ENCODE data around the gene TMEM101.
"Not testable (repeated sequence)": the region's sequence is repeated elsewhere in the genome, so short reads cannot be mapped to it uniquely, and the experiment has no call there.

Gene TMEM101

DNA sequence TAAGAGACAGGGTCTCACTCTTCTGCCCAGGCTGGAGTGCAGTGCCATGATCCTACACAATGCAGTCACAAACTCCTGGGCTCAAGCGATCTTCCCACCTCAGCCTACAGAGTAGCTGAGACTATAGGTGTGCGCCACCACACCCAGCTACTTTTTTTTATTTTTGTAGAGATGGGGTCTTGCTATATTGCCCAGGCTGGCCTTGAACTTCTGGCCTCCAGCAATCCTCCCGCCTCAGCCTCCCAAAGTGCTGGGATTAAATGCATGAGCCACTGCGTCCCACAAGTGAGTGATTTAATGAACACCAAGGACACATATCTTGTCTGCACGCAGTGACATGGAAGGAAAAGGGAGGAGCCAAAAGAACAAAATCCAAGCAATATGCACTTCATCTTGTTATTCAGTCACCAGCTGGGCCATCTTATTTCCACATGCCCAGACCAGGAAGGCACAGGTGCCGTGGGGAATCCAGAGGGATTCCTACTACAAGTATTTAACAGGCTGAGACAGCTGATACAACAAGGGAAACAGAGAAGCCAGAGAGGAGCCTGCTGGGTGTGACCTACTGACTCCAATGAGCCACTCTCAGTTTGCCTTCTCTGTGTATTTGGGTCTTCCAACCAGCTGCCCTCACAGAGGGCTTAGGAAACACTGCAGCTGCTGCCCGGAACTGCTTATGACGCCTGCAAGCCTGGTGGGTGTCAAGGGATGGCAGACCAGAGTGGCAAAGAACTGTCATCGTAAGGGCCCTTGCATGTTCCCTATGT is 34.7 kb upstream of the TMEM101 start:
- TF ChIP-seq, protein P1, sequence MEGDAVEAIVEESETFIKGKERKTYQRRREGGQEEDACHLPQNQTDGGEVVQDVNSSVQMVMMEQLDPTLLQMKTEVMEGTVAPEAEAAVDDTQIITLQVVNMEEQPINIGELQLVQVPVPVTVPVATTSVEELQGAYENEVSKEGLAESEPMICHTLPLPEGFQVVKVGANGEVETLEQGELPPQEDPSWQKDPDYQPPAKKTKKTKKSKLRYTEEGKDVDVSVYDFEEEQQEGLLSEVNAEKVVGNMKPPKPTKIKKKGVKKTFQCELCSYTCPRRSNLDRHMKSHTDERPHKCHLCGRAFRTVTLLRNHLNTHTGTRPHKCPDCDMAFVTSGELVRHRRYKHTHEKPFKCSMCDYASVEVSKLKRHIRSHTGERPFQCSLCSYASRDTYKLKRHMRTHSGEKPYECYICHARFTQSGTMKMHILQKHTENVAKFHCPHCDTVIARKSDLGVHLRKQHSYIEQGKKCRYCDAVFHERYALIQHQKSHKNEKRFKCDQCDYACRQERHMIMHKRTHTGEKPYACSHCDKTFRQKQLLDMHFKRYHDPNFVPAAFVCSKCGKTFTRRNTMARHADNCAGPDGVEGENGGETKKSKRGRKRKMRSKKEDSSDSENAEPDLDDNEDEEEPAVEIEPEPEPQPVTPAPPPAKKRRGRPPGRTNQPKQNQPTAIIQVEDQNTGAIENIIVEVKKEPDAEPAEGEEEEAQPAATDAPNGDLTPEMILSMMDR (IDR thresholded peaks at IDR 0.05; ENCODE audit: insufficient read depth, low read depth, low read length, missing control alignments), result no peak
- no peak for DNase-seq (ENCODE audit: low read depth)
- H3K4me3 ChIP-seq (ENCODE audit: low read depth, low read length), result no peak overlapping the region

DNA sequence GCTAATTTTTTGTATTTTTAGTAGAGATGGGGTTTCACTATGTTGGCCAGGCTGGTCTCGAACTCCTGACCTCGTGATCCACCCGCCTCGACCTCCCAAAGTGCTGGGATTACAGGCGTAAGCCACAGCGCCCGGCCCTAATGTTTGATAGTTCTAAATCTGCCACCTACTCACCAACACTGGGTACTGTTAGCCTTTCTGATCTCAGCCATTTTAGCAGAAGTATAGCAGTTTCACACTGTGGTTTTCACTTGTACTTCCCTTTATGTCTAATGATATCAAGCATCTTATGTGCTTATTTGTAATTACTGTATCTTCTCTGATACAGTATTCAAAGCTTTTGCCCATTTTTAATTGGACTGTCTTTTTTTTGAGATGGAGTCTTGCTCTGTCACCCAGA is 32.1 kb upstream of the TMEM101 start:
- H3K4me3 ChIP-seq (ENCODE audit: low read depth, low read length); DNase-seq (ENCODE audit: low read depth): not testable (repeated sequence)

DNA sequence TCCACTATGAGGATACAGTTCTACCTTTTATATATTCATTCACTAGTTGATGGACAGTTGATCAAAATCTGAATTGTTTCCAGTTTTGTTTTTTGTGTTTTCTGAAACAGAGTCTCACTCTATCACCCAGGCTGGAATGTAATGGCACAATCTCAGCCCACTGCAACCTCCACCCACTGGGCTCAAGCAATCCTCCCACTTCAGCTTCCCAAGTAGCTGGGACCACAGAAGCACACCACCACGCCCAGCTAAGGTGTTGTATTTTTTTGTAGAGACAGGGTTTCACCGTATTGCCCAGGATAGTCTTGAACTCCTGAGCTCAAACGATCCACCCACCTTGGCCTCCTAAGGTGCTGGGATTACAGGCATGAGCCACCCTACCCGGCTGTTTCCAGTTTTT is 30.7 kb upstream of the TMEM101 start:
- no peak for DNase-seq (ENCODE audit: low read depth)
- H3K4me3 ChIP-seq (ENCODE audit: low read depth, low read length), result no peak overlapping the region
- TF ChIP-seq, protein P1 (IDR thresholded peaks at IDR 0.05; ENCODE audit: insufficient read depth, low read depth, low read length, missing control alignments), result no peak

DNA sequence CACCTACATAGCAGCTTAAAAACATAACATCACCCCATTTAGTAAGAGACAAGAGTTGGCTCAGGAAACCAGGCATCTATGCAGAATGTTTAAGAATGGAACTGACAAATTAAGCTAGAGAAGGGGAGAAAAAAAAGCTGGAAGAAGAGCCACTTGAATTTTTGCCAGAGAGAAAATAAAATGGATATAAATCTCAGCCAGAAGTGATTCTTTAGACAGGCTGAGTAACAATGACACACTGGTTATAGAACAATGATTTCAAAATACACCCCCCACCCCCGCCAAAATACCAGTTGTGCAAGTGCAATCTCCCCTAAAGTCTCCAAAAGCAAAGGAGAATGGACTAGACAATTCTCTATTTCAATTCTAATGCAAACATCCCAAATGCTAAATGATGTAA is 29.3 kb upstream of the TMEM101 start:
- TF ChIP-seq, protein P1 (IDR thresholded peaks at IDR 0.05; ENCODE audit: insufficient read depth, low read depth, low read length, missing control alignments), result no peak
- H3K4me3 ChIP-seq (ENCODE audit: low read depth, low read length), result no peak overlapping the region
- no peak for DNase-seq (ENCODE audit: low read depth)

DNA sequence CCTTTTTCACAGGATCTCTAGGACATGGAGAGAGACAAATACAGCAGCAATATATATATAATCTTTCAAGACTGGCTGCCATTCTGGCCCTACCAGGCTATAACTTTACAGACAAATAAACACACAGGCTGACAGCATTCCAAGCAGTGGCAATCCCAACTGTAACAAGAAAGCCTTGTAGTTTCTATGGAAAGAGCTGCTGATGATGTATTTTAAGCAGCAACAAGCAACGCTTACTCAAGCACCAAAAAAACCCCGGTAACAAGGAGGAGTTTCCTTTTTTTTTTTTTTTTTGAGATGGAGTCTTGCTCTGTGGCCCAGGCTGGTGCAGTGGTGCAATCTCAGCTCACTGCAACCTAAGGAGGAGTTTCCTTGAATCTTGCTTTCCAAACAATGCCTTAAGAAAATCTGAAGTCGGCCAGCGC is 28.5 kb upstream of the TMEM101 start:
- no peak for DNase-seq (ENCODE audit: low read depth)
- H3K4me3 ChIP-seq (ENCODE audit: low read depth, low read length), result no peak overlapping the region
- TF ChIP-seq, protein P1 (IDR thresholded peaks at IDR 0.05; ENCODE audit: insufficient read depth, low read depth, low read length, missing control alignments), result no peak

DNA sequence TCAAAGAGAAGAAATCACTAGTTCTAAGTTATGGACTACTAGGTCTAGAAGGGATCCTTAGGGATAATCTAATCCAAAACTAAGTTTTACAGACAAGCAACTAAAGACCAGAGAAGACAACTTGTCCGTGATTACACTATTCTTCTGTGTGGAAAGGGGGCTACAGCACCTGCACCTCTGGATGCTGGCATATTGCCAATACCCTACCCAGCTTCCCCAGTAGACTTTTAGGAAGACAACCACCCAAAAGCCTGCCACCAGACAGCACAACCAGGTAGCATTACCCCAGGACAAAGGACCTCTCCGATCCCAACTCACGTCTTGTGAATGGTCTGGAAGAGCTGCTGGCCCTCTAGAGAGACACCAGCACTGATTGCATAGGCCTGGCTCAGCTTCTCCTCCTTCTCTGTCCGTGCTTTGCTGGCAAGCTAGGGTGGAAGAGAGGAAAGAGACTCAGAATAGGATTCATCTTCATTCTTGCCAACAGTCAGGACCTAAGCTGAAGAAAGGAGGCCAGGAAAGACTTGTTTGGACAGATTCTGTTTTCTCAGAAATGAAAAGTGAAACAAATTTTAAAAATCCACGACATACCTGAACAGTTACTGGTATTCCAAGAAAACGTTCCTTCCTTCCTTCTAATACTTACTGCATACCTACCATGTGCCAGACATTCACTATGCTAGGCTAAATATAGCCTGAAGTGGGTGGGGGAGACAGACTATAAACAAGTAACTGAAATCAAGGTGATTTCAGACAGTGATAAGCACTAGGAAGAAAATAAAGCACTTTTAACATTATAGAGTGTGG is 25.3 kb upstream of the TMEM101 start:
- TF ChIP-seq, protein P1 (IDR thresholded peaks at IDR 0.05; ENCODE audit: insufficient read depth, low read depth, low read length, missing control alignments), result no peak
- H3K4me3 ChIP-seq (ENCODE audit: low read depth, low read length), result no peak overlapping the region
- no peak for DNase-seq (ENCODE audit: low read depth)

DNA sequence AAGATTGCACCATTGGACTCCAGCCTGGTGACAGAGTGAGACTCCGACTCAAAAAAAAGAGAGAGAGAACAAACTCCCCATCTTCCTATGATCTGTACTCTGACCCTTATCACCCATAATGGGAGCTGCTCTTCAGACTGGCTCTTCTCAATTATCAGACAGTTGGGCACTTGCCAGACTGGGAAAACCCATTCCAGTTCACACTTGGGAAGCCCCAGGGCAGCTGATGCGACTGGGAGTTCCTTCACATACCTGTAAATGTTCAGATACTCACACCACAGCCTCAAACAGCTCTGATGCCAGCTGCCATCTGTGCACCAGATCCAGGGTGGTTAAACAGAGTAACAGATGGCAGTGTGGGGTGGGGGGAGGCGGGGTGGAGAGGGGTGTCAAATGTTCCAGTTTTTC is 23.8 kb upstream of the TMEM101 start:
- no peak for DNase-seq (ENCODE audit: low read depth)
- no peak overlapping the region for H3K4me3 ChIP-seq (ENCODE audit: low read depth, low read length)
- TF ChIP-seq, protein P1 (IDR thresholded peaks at IDR 0.05; ENCODE audit: insufficient read depth, low read depth, low read length, missing control alignments), result no peak
